ENCODE data around the gene CLSTN2. TPM values are rescaled to one million over a fixed set of nuclear protein-coding genes. Genes with fewer than 3 reads are reported as not detected.

CLSTN2 gene
- total RNA-seq, 2 donors from 2014 or later, result 0.82 to 1.3 TPM

DNA sequence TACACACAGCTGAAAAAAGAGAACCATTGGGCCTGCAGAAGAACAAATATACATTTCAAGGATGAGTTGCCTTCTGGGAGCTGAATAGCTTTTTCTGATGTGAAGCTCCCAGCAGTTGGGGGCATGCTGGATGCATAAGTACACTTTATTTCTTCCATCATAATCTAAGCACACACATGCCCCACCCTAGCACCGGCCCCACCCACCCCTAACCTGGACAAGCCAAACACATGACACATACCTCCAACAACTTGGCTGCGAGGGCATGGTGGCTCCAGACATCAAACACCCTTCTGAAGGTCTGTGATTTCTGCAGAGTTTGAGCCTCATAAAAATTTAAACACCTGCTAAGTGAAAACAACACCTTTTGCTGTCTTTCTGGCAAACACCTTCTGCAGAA is 435.7 kb downstream of the CLSTN2 start:
- DNase-seq, result no peak

DNA sequence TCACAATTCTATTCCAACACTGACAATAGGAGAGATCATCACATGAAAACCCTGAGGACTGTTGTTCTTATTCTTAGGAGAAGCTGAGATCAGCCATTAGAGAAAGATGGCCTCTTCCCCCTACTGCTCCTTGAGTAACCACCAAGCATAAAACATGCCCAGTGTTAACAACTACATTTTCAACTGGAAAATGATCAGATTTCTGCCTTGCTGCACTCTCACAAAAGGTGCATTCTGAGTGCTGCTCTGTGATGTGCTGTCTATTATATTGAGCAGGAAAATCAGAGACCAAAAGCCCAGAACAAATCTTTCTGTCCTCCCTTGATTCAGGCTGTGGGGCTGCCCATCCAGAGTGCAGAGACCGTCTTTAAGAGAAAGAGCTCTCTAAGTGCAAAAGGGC is 438.2 kb downstream of the CLSTN2 start:
- H3K4me1 ChIP-seq, result no peaks in the 10 kb centered on the region
- H3K9ac ChIP-seq (ENCODE audit: low read depth in 2 of 2, low read length in 2 of 2), result no peak overlapping the region
- H3K27me3 ChIP-seq, result no peaks in the 10 kb centered on the region
- intact Hi-C loops (cut with DNase I), result no loop called here
- no peak for DNase-seq
- no peaks in the 10 kb centered on the region for H3K9me3 ChIP-seq
- no peak overlapping the region for H3K27ac ChIP-seq
- no peak overlapping the region for H3K4me3 ChIP-seq
- TF ChIP-seq, protein P1, sequence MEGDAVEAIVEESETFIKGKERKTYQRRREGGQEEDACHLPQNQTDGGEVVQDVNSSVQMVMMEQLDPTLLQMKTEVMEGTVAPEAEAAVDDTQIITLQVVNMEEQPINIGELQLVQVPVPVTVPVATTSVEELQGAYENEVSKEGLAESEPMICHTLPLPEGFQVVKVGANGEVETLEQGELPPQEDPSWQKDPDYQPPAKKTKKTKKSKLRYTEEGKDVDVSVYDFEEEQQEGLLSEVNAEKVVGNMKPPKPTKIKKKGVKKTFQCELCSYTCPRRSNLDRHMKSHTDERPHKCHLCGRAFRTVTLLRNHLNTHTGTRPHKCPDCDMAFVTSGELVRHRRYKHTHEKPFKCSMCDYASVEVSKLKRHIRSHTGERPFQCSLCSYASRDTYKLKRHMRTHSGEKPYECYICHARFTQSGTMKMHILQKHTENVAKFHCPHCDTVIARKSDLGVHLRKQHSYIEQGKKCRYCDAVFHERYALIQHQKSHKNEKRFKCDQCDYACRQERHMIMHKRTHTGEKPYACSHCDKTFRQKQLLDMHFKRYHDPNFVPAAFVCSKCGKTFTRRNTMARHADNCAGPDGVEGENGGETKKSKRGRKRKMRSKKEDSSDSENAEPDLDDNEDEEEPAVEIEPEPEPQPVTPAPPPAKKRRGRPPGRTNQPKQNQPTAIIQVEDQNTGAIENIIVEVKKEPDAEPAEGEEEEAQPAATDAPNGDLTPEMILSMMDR (IDR thresholded peaks at IDR 0.05), result no peak
- H3K36me3 ChIP-seq, result no peaks in the 10 kb centered on the region

More for the DNA sequence above, 435.7 kb downstream of the CLSTN2 start:
- intact Hi-C loops (cut with DNase I), result no loop called here
- Histone ChIP-seq H3K9me3 (no peaks in the 10 kb centered on the region), H3K27me3 (no peaks in the 10 kb centered on the region), H3K4me3 (no peak overlapping the region), H3K9ac (ENCODE audit: low read depth in 2 of 2, low read length in 2 of 2) (no peak overlapping the region), H3K4me1 (no peaks in the 10 kb centered on the region), H3K27ac (no peak overlapping the region), H3K36me3 (no peaks in the 10 kb centered on the region)
- TF ChIP-seq, protein P1 (IDR thresholded peaks at IDR 0.05), result no peak

- no peak overlapping the region for H3K27ac ChIP-seq
- H3K36me3 ChIP-seq, result no peaks in the 10 kb centered on the region
- no peak overlapping the region for H3K4me3 ChIP-seq
- no peaks in the 10 kb centered on the region for H3K9me3 ChIP-seq
- intact Hi-C loops (cut with DNase I), result no loop called here
- DNase-seq, result no peak
- TF ChIP-seq, protein P1 (IDR thresholded peaks at IDR 0.05), result no peak
- H3K27me3 ChIP-seq, result no peaks in the 10 kb centered on the region
- H3K9ac ChIP-seq (ENCODE audit: low read depth in 2 of 2, low read length in 2 of 2), result no peak overlapping the region
- H3K4me1 ChIP-seq, result no peaks in the 10 kb centered on the region
These were observed 440.0 kb downstream of the CLSTN2 start for GRCh38 chr3:140375002-140375401.

DNA sequence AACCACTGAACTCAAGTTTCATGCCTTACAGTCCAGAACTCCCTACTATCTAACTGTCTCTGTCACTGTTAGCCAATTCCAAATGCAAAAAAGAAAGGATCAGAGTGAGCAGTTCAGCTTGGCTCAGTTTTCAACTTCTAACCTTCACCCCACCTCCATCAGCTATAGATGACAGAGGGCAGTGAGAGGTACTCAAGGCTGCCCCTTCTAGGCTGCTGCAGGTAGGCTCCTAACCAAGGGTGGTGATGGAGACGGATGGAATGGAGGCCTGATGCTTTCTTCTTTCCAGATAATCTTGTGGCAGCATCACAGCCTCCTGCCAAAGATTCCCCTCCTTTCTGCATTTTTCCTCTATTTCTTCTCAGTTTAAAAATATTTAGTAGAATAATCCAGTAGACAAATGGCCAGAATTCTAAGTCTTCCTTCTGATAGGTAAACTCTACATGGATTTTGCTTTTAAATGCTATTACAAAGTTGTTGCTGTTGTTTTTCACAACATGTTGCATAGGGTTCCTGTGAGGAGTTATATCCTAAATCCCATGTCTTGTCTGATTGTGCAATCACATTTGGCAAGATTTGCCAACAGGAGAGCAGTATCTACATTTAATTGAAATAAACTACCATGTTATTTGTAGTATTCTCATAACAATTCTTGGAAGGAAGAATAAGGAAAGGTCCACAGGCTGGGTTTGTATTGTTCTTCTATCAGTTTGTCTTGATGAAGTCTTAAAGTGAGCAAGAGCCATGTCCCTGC is 441.3 kb downstream of the CLSTN2 start:
- no peak for DNase-seq
- Histone ChIP-seq H3K36me3 (no peaks in the 10 kb centered on the region), H3K4me1 (no peaks in the 10 kb centered on the region), H3K27ac (no peak overlapping the region), H3K4me3 (no peak overlapping the region), H3K9ac (ENCODE audit: low read depth in 2 of 2, low read length in 2 of 2) (no peak overlapping the region), H3K27me3 (no peaks in the 10 kb centered on the region), H3K9me3 (no peaks in the 10 kb centered on the region)
- intact Hi-C loops (cut with DNase I), result no loop called here
- TF ChIP-seq, protein P1 (IDR thresholded peaks at IDR 0.05), result no peak

GRCh38 chr3:140377644-140378043 is 442.7 kb downstream of the CLSTN2 start:
- DNase-seq, result no peak
- no peaks in the 10 kb centered on the region for H3K36me3 ChIP-seq
- TF ChIP-seq, protein P1 (IDR thresholded peaks at IDR 0.05), result no peak
- H3K4me1 ChIP-seq, result no peaks in the 10 kb centered on the region
- H3K27me3 ChIP-seq, result no peaks in the 10 kb centered on the region
- H3K9ac ChIP-seq (ENCODE audit: low read depth in 2 of 2, low read length in 2 of 2), result no peak overlapping the region
- H3K4me3 ChIP-seq, result no peak overlapping the region
- no peaks in the 10 kb centered on the region for H3K9me3 ChIP-seq
- intact Hi-C loops (cut with DNase I), result no loop called here
- H3K27ac ChIP-seq, result no peak overlapping the region

All from colonic mucosa (tissue), 4 donors.